GM10266 (cell line): ENCODE data around the gene NIP7.

Experiments used
- DNase-seq: peaks from one replicate; pipeline ENCODE4 v3.0.0; 2012; ENCODE audit errors: extremely low spot score
- TF ChIP-seq, protein P1 (sequence below): IDR thresholded peaks from 2 replicates; pipeline ENCODE4 v1.5.1; 2012; ENCODE audit warnings: mild to moderate bottlenecking, low read depth; ENCODE audit not compliant: control insufficient read depth, insufficient read depth; ENCODE audit errors: missing control alignments

NIP7 gene

DNA sequence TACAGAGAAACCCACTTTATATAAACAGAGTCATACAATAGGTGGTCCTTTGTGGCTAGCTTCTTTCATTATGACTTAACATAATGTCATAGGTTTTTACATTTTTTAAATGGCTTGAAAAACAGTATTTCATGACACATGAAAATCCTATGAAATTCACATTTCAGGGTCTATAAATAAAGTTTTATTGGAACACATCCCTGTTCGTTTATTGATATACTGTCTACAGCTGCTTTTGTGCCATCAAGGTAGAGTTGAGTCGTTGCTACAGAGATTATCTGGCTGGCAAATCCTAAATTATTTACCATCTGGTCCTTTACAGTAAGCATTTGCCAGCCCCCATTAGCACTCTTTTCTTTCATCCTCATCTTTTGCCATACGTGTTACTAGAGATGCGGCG is 26.1 kb upstream of the NIP7 start:
- no peak for DNase-seq
- TF ChIP-seq, protein P1, sequence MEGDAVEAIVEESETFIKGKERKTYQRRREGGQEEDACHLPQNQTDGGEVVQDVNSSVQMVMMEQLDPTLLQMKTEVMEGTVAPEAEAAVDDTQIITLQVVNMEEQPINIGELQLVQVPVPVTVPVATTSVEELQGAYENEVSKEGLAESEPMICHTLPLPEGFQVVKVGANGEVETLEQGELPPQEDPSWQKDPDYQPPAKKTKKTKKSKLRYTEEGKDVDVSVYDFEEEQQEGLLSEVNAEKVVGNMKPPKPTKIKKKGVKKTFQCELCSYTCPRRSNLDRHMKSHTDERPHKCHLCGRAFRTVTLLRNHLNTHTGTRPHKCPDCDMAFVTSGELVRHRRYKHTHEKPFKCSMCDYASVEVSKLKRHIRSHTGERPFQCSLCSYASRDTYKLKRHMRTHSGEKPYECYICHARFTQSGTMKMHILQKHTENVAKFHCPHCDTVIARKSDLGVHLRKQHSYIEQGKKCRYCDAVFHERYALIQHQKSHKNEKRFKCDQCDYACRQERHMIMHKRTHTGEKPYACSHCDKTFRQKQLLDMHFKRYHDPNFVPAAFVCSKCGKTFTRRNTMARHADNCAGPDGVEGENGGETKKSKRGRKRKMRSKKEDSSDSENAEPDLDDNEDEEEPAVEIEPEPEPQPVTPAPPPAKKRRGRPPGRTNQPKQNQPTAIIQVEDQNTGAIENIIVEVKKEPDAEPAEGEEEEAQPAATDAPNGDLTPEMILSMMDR: no peak

GRCh38 chr16:69314534-69314933 is 25.0 kb upstream of the NIP7 start:
- TF ChIP-seq, protein P1: no peak
- no peak for DNase-seq

DNA sequence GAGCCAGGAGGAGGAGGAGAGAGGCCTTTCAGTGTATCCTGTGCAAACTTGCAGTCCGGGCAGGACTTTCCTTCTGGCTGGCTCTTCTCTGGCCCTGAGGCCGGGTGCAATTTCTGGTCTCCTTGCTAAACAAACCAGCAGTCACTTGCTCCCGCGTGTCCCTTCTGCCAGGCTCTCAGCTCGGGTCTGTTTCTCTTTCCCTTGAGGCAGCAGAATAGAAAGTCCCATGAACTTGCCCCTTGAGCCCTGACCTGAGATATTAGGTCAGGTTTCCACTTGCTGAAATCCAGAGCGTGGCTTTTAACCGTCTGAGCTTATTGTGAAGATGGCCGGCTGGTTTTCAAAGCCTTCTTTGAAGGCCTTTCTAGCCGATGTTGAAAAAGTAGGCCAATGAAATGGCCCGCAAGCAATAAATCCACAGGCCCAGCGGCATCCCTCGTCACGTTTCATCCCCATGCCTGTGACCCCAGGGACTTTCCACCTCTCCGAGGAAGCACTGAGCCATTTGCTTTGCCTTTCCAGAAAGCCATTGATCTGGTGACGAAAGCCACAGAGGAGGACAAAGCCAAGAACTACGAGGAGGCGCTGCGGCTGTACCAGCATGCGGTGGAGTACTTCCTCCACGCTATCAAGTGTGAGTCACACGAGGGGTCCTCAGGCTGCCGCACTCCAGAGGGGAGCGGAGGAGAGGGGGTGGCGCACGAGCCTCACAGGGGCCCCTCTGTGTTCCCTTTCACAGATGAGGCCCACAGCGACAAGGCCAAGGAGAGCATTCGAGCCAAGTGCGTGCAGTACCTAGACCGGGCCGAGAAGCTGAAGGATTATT is 23.9 kb upstream of the NIP7 start:
- TF ChIP-seq, protein P1: no peak
- DNase-seq: no peak

- TF ChIP-seq, protein P1: no peak
- DNase-seq: no peak
These were observed 23.0 kb upstream of the NIP7 start for GRCh38 chr16:69316595-69317034.

GRCh38 chr16:69318177-69318910 is 21.2 kb upstream of the NIP7 start:
- TF ChIP-seq, protein P1: no peak
- DNase-seq: no peak

DNA sequence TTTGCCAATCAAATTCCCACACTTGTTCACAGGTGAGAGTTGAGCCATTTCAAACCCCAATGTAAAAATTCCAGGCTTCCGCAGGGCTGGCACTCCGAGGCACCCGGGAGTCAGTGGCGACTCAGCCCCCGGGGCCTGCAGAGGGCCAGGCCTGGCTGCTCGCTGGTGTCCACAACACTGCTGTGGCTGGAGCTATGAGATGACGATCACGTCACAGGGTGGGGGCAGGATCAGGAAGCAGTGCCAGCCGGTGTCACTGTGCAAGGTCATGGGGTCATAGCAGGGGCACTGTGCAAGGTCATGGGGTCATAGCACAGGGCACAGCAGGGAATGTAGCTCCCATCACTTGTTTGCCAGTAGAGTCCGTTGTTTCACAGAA is 20.7 kb upstream of the NIP7 start:
- DNase-seq: no peak
- TF ChIP-seq, protein P1: no peak

DNA sequence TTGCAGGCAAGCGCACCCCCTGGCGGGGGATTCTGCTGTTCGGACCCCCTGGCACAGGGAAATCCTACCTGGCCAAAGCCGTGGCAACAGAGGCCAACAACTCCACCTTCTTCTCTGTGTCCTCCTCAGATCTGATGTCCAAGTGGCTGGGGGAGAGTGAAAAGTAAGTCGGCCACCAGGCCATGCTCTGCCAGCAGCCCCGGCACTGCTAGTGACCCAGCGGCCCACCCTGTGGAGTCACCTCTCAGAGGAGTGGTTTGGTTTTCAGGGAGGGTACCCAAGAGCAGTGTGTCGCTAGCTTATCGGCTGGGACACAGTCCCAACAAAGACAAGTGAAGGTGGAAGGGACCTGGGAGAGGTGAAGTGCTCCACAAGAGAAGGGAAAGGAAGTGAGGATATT is 20.2 kb upstream of the NIP7 start:
- no peak for DNase-seq
- TF ChIP-seq, protein P1: no peak
